ENCODE results near the gene HFM1.
"Not testable (repeated sequence)": the region's sequence is repeated elsewhere in the genome, so short reads cannot be mapped to it uniquely, and the experiment has no call there.

HFM1 gene

GRCh38 chr1:91345395-91346005, 59.1 kb downstream of the HFM1 start:
- DNase-seq, result no peak

GRCh38 chr1:91338501-91338900, 66.1 kb downstream of the HFM1 start:
- DNase-seq, result no peak

GRCh38 chr1:91335603-91336002, 69.0 kb downstream of the HFM1 start:
- no peak for DNase-seq

DNA sequence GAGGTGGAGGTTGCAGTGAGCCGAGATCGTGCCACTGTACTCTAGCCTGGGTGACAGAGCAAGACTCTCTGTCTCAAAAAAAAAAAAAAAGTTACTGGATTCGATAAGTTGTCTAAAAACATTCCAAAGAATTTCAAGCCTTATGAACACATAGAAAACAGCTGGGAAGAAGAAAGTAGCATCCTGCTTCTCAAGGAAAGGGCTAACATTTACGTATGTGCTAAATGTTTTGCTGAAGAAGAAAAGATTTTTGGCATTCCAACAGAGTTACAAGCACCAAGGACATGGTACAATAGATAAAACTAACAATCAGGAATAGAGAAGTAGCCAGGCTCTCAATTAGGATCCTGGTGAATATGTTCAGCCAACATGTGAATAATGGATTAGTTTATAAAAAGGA, 69.8 kb downstream of the HFM1 start:
- DNase-seq, result no peak

DNA sequence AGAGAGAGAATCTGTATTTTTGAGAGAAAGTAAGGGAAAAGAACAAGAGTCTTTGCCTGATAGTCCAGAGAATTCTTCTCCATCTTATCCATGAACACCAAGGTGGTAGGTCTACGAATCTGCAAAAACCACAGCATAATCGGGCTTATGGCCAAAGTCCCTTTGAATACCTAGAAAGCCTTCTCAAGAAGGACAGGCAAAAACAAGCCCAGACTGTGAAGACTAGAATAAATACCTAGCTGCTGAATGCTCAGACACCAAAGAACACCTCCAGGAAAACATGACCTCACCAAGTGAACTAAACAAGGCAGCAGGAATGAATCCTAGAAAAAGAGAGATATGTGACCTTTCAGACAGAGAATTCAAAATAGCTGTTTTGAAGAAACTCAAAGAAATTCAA, 79.2 kb downstream of the HFM1 start:
- no peak for DNase-seq

DNA sequence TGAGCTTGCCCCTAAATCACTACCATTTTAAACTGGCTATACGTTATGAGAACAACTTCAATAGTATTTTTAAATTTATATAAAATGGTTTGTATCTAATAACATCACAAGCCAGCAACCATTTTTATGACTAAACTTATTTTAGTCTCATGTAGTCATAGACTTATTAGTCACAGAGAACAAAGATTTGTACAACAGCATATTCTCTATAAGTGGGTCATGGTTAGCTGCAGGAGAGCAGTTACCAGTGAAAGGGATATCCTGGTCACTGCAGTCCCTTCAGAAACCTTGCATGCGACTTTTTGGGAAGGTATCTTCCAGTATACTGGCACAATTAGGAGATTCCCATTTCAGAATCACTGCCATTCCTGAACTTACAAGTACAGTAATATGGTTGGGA, 90.0 kb downstream of the HFM1 start:
- DNase-seq, result no peak

DNA sequence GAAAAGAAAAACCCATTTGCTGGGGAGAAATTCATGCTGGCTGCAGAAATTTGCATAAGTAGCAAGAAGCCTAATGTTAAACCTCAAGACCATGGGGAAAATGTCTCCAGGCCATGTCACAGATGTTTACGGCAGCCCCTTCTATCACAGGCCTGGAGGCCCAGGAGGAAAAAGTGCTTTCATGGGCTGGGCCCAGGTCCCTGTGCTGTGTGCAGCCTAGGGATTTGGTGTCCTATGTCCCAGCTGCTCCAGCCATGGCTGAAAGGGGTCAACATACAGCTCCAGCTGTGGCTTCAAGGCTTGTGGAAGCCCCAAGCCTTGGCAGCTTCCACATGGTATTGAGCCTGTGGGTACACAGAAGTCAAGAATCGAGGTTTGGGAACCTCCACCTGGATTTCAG, 93.0 kb downstream of the HFM1 start:
- no peak for DNase-seq

GRCh38 chr1:91308544-91308943, 96.1 kb downstream of the HFM1 start:
- DNase-seq, result no peak

DNA sequence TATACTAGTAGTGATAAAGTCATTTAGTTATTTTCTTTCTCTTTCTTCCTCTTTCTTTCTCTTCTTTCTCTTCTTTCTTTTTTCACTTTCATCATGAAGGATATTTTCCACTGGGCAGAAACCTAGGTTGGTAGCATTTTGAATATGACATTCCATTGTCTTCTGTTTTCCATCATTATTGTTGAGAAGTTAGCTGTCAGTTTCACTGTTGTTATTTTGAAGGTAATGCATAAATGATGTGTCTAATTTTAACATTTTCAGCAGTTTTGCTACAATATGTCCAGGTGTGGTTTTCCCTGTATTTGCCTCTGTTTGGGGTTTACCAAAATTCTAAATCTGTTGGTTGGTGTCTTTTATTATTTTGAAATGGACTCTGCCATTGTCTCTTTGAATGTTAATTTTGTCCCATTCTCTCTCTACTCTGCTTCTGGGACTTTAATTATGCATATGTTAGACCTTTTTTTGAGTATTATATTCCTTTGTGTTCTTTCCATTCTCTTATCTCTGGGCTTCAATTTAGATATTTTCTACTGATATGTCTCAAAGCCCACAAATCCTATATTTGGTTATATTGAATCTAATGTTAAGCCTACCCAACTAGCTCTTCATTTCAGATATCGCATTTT, 96.7 kb downstream of the HFM1 start:
- DNase-seq, result no peak

- no peak for DNase-seq
These were observed 101.5 kb downstream of the HFM1 start for GRCh38 chr1:91303165-91303564.

- not testable (repeated sequence) for DNase-seq
These were observed 115.6 kb downstream of the HFM1 start for GRCh38 chr1:91288843-91289553.

GRCh38 chr1:91286962-91287317, 117.7 kb downstream of the HFM1 start:
- DNase-seq, result not testable (repeated sequence)

DNA sequence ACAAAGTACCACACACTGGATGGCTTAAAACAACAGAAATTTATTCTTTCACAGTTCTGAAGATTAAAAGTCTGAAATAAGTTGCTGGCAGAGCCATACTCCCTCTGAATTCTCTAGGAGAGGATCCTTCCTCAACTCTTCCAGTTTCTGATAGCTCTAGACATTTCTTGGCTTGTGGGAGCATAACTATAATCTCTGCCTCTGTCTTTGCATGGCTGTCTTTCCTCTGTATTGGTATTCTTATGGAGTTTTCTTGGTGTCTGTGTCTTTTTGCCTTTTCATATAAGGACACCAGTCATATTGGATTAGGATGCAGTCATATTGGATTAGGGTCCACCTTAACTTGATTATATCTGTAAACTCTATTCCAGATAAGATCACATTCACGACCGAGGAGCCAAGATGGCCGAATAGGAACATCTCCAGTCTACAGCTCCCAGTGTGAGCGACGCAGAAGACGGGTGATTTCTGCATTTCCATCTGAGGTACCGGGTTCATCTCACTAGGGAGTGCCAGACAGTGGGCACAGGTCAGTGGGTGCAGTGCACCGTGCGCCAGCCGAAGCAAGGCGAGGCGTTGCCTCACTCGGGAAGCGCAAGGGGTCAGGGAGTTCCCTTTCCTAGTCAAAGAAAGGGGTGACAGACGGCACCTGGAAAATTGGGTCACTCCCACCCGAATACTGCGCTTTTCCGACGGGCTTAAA, 118.2 kb downstream of the HFM1 start:
- DNase-seq, result not testable (repeated sequence)

- DNase-seq, result no peak
These were observed 121.3 kb downstream of the HFM1 start for GRCh38 chr1:91283421-91283726.

- DNase-seq, result peak; percentile 27
These were observed 121.8 kb downstream of the HFM1 start for GRCh38 chr1:91282695-91283420.

DNA sequence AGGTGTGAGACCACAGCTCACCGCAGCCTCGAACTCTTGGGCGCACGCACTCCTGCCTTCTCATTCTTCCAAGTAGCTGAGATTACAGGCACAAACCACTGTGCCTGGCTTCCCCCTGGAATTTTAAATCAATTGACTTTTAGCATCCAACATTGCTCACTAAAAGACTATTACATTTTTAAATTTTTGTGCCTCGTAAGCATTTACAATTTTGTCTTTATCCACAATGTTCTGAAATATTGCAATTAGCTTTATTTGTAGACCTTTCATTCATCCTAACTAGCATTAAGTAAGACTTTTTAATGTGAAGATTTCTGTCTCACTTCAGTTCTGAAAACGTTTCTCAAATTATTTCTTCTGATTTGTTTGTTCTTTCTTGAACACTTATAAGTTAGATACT, 122.9 kb downstream of the HFM1 start:
- DNase-seq, result no peak

DNA sequence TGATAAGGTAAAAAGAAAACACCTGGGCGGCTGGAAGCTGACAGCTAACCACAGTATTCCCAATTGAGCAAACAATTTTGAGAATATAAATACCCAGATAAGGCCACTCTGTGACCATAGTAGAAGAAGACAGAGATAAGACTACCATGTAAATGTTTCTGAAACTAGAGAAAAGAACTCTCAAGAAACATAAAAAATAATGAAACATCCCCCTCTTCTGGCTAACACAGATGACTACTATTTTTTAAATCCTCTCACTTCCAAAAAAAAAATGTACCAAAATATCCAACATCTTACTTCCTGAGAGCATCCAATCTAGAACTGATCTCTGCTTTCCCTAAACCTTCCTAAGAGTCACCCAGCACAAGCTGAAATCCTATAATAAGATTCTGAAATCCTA, 125.9 kb downstream of the HFM1 start:
- no peak for DNase-seq

DNA sequence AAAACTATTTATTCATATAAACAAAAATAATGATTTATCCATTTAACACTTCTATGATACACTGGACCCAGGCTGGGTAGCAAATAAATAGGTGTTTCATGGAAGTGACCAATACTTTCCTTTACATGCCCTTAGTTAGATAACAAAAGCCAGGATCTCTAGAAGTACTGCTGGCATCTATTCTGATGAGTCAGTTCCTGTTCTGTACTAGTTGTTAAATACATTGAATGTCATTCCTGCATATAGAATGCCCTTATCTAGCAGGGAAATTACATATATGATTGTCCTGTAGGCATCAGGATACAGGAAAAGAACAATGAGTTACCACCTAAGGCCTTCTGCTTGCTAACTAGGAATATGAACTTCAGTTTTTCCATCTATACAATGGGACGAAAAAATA, 130.8 kb downstream of the HFM1 start:
- peak; percentile 26 for DNase-seq

GRCh38 chr1:91261655-91262054, 143.0 kb downstream of the HFM1 start:
- DNase-seq, result no peak

- DNase-seq, result no peak
These were observed 159.2 kb downstream of the HFM1 start for GRCh38 chr1:91245435-91245834.

- DNase-seq, result no peak
These were observed 159.9 kb downstream of the HFM1 start for GRCh38 chr1:91244737-91245136.

DNA sequence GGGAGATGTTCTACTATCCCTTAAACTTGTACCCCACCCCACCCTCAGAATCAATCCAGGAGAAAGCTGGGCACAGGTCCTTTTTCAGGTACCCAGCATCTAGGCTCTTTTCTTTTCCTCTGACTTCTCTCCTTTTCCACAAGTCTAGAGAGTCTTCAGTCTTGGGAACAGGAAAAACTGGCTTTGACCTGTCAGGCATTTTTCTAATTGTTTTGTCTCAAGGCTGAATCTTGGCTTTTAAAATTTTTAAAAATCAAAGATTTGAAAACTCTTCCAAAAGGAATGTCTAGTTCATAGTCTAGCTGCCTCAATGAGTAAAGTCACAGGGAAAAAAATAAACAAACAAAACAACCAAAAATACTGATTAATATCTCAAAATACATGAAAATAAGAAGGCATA, 161.5 kb downstream of the HFM1 start:
- no peak for DNase-seq

DNA sequence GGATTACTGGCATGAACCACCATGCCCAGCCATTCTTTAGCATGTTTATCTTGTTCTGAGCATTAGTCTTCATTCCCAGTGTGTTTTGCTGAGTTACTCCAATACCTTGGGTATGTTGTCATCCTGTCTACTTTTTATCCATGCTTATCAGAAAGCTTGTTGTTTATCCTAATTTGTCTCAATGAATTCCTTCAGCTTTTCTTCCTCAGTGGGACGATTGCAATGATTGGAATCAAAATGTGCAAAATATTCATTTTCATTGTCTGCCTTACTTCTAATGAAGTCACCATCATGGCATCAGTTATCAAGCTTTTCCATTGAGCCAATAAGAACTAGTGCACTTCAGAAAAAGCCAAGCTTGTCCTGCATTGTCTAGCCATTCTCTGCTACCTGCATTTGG, 170.5 kb downstream of the HFM1 start:
- DNase-seq, result no peak

All from NCI-H226 (cell line).